NCI-H526 (cell line): ENCODE data around the gene MAP4K4.
A peak's percentile ranks its signal among the peaks of the same experiment; 100 is the strongest.
"Not testable (repeated sequence)": the region's sequence is repeated elsewhere in the genome, so short reads cannot be mapped to it uniquely, and the experiment has no call there.

ENCODE experiments used
- DNase-seq, 2 experiments: peaks; one replicate each; lab custom pipeline; 2025; lab: John Stamatoyannopoulos, UW

Gene MAP4K4

DNA sequence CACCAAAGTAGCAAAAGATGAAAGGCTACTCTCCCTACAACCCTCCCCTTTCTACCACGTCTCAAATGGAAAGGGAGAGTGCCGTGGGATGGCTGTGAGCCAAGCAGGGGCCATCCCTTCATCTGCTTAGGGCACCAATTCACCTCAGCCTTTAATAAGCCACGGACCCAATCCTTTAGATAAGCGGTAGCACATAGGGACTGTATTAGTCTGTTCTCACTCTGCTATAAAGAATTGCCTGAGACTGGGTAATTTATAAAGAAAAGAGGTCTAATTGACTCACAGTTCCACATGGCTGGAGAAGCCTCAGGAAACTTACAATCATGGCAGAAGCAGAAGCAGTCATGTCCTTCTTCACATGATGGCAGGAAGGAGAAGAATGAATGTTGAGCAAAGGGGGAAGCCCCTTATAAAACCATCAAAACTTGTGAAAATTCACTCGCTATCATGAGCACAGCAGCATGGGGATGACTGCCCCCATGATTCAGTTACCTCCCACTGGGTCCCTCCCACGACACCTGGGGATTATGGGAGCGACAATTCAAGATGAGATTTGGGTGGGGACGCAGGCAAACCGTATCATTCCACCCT, 208.3 kb downstream of the MAP4K4 start:
- no peak for DNase-seq

DNA sequence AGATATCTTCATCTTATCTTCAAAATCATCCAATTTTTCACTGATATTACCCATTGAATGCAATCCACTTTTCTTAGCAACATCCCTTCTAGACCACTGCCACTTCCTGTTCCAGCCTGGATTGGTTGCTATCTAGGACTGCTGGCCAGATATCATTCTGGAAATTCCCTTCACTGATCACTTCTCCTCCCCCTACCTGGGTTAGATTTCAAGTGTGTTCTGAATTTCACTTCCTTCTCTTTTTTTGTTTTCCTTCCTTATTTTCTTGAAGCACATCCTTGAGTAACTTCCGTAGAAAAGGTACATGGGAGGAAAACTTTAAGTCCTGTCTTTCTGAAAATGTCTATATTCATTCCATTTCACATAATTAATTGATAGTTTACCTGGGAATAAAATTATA, 212.3 kb downstream of the MAP4K4 start:
- no peak for DNase-seq

DNA sequence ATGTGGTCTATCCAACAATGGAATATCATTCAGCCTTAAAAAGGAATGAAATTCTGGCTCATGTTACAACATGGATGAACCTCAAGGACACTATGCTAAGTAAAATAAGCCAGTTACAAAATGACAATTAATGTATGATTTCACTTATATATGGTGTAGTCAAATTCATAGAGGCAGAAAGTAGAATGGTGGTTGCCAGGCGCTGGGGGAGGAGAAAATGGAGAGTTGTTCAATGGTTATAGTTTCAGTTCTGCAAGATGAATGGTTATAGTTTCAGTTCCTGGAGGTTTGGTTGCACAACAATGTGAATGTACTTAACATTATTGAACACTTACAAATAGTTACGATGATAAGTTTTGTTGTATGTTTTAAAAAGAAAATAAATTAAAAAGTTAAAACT, 215.0 kb downstream of the MAP4K4 start:
- no peak for DNase-seq

DNA sequence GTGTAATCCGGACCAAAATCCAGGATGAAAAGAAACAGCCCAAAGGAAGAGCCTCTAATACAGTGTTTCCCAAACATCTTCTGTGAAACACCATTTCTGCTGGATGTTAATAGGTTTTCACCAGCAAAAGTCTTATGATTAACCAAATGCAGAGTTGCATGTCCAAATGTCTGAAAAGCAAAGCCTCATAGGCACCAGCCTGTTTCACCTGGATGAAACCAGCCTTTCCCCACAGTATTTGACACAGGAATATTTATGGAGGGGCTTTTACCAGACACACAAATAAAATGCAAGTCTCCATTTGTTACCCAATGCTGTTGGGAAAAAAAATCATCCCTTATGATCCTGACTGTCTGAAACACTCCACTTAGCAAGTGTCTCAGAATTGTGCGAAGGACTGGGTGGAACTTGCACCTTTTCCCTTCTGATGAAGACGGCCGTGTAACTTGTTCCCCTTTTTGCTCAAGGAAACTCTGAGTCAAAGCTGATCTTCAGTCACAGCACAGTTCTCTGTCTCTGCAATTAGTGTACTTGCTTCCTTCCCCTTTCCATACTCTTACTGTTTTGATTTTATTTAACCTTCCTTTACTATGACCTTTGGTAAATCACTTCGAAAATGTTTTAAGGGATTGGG, 223.9 kb downstream of the MAP4K4 start:
- no peak for DNase-seq

DNA sequence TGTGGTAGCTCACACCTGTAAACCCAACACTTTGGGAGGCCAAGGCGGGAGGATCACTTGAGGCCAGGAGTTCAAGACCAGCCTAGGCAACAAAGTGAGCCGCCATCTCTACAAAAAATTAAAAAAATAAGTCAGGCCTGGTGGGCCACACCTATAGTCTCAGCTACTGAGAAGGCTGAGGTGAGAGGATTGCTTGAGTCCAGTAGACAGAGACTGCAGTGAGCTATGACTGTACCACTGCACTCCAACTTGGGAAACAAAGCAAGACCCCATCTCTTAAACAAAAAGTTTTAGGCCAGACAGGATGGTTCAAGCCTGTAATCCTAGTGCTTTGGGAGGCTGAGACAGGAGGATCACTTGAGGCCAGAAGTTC, 224.4 kb downstream of the MAP4K4 start:
- no peak for DNase-seq

DNA sequence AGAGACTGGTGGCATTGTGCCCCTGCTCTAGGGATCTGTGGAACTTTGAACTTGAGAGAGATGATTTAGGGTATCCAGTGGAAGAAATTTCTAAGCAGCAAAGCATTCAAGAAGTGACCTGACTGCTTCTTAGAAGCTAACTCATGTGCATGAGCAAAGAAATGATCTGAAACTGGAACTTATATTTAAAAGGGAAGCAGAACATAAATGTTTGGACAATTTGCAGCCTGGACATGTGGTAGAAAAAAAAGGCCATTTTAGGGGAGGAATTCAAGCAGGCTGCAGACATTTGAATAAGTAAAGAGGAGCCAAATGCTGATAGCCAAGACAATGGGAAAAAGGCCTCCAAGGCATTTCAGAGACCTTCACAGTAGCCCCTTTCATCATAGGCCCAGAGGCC, 226.8 kb downstream of the MAP4K4 start:
- DNase-seq: not testable (repeated sequence)

DNA sequence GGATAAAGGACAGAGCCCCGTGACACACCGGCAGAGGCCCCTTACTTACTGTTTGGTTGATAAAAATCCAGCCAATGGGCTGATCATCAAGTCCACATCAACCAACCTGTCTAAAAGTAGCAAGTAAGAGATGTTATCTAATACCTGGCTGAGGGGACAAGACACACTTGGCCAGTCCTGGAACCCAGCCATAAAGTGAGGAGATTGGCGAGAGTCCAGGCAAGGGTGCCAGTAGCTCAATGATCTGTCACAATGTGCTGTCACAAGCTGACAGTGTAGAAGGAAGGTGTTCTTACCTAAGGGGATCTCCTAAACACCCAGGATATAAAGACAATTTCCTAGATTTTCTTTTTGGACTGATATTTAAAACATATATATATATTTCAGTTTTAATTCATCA, 232.5 kb downstream of the MAP4K4 start:
- no peak for DNase-seq

DNA sequence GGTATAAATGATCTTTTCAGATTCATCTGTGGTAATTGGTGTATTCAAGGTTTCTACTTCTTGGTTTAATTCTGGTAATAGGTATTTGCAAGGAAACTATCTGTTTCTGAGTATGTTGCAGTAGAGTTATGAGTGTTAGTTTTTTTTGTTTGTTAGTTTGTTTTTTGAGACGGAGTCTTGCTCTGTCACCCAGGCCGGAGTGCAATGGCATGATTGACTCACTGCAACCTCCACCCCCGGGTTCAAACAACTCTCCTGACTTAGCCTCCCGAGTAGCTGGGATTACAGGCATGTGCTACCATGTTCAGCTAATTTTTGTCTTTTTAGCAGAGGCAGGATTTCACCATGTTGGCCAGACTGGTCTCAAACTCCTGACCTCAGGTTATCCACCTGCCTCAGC, 233.3 kb downstream of the MAP4K4 start:
- DNase-seq: no peak

DNA sequence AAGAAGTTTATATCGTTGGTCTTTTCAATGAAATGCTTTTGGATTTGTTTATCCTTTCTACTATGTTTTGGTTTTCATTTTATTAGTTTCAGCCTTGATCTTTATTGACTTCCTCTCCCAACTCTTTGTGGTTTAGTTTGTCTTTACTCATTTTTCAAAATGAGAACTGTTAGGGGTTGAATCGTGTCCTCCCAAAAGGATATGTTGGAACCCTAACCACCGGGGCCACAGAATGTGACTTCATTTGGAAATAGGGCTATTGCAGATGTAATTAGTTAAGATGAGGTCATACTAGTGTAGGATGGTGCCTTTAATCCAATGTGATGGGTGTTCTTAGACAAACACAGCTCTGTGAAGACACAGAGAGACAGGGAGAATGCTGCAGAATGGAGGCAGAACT, 233.9 kb downstream of the MAP4K4 start:
- DNase-seq: no peak

DNA sequence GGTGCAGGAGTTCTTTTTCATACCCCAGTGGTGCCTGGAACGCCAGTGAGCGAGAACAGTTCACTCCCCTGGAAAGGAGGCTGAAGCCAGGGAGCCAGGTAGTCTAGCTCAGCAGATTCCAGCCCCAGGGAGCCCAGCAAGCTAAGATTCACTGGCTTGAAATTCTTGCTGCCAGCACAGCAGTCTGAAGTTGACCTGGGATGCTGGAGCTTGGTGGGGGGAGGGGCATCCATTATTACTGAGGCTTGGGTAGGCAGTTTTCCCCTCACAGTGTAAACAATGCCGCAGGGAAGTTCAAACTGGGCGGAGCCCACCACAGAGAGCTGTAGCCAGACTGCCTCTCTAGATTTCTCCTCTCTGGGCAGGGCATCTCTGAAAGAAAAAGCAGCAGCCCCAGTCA, 238.3 kb downstream of the MAP4K4 start:
- peak in 1 of 2 experiments; percentile 66 for DNase-seq

DNA sequence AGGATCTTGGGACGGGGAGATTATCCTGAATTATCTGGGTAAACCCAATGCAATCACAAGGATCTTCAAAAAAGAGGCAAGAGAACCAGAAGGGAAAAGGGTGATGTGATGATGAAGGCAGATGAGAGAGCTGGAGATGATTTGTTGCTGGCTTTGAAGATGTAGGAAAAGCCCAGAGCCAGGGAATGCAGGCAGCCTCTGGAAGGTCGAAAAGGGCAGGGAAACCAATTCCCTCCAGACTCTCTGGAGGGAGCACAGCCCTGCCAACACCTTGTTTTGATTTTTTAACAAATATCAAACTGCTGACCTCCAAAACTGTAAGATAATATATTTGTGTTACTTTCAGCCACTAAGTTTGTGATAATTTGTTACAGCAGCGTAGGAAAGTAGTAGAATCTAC, 245.3 kb downstream of the MAP4K4 start:
- DNase-seq: no peak
